Stimulated activated CD4-positive, alpha-beta T cell treated with anti-CD3 and anti-CD28 coated beads, Interleukin-2, amount 100 ng/mL, for 24 hours (primary cell): ENCODE results near the gene CENPB.
"Not testable (repeated sequence)": the region's sequence is repeated elsewhere in the genome, so short reads cannot be mapped to it uniquely, and the experiment has no call there.

Experiments used
- DNase-seq, 2 donors: peaks; one replicate each; pipeline ENCODE4 v3.0.0-alpha.2; 2020

Gene CENPB

DNA sequence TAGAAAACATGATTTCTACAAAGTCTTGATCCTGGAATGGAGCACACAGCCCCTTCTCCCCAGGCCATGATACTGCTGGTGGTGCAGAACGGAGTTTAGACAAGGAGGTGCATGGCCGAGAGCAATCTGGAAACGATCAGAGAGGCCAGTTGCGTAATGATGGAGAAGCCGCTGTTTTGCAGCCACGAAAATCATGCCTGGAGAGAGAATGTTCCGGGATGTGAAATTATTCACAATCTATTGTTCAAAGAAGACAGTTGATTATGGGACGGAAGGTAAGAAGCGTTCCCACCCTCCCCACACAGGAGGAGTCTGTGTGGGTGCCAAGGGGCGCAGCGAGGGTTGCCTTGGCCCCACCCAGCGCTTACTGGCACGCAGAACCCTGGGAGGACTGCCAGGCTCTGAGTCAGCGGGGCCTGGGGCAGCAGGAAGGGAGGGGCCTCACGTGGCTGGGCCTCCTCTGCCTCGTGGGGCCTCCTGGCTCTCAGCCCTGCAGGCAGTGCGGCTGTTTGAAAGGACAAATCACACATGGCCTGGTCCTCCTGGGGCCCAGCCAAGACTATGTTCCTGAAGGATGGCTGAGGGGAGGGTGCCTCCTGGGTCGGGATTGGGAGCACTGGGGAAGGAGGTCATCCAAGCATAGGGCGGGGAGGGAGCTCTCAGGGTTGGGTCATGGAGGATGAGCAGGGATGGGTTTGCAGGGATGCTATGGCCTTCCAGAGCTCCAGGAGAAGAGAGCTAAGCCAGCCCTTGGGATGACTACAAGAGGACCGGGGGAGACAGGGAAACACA is 25.1 kb upstream of the CENPB start:
- DNase-seq = peak; percentile 91 to 93

DNA sequence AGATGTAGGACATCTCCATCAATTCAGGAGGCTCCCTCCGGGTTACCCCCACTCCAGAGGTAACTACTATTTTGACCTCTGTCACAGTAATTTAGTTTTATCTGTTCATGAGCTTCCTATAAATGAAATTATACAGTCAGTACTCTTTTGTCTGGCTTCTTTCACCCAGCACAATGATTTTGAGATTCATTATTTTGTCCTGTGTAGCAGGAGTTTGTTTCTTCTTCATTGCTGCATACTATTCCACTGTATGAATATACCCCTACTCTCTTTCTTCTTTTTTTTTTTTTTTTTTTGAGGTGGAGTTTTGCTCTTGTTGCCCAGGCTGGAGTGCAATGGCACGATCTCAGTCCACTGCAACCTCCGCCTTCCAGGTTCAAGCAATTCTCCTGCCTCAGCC is 22.0 kb upstream of the CENPB start:
- DNase-seq = no peak

DNA sequence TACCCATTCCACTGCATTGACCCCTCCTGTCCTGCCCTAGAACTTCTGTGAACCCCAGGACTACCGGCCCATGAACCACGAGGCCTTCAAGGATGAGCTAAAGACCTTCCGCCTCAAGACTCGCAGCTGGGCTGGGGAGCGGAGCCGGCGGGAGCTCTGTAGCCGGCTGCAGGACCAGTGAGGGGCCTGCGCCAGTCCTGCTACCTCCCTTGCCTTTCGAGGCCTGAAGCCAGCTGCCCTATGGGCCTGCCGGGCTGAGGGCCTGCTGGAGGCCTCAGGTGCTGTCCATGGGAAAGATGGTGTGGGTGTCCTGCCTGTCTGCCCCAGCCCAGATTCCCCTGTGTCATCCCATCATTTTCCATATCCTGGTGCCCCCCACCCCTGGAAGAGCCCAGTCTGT is 18.2 kb upstream of the CENPB start:
- no peak for DNase-seq

DNA sequence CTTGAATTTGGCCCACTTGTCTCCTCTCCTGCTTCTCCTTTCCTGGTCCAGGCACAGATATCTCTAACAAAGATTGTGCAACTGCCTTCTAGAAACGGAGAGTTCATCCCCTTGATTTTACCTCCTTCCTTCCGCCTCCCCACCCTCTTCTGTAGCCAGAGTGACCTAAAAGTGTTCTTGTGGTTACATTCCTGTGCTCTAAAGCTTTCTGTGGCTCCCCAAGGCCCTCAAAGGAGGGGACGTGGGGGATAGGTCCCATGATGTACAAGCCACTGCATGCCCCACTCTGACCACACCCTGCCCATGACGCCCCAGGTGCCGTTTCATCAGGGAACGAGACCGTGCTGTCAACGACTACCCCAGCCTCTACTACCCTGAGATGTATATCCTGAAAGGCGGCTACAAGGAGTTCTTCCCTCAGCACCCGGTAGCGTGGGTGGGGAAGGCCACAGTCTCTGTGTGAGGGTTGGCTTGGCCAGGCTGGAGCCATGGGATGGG is 17.8 kb upstream of the CENPB start:
- DNase-seq = no peak

DNA sequence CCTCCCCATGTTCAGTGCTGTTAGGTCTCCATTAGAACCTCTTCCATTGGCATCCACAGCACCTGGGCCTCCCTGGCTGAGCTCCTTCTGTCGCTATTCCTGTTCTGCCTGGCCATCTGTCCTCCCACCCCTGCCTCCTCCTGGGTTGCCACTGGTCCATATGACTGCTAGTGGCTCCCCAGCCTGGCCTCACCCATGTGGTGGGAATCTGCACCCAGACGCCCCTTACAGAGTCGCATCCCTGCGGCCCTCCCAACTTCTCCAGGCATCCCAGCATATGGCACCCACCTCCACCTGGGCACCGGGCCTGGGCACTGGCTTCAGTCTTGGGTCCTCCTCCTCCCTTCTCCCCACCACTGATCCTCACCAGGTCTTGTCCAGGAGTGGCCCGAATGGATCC is 17.3 kb upstream of the CENPB start:
- no peak for DNase-seq

DNA sequence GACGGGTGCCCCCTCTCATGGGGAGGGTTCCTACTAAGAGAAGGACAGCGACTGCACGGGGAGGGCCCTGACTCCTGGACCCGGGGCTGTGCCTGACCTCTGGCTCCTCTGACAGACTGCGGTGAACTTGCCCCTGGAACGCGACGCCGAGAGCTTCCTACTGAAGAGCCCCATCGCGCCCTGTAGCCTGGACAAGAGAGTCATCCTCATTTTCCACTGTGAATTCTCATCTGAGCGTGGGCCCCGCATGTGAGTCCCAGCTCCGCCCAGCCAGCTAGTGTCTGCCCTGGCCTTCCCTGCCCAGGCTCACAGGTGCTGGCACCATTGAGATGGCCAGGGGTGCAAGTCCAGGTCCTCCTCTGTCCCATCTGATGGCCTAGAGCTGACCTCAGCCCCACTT is 16.7 kb upstream of the CENPB start:
- DNase-seq = no peak

DNA sequence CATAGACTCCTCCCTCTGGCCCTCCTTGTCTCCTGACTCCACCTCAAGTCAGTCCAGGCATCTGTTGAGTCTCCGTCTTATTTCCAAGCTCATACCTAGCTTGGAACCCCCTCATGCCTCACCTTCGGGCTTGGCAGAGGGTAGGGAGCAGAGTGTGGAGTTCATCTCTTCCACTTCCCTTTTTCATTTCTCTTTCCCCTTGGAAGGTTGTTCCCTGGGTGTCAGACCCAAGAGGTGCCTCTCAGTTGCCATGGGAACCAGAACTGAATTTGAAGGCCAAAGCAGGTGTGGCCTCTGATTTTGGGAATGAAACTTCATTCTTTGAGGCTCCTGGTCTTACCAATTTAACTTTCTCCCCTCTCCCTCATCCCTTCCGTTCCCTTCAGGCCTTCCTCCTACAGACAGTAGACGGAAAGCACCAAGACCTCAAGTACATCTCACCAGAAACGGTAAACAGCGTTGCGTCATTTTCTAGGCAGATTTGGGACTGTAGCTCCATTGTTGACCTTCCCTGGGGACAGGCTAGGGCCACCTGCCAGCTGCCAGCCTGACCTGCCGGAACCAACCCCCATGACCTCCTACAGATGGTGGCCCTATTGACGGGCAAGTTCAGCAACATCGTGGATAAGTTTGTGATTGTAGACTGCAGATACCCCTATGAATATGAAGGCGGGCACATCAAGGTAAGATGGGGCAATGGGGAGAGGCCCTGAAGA is 16.1 kb upstream of the CENPB start:
- no peak for DNase-seq

DNA sequence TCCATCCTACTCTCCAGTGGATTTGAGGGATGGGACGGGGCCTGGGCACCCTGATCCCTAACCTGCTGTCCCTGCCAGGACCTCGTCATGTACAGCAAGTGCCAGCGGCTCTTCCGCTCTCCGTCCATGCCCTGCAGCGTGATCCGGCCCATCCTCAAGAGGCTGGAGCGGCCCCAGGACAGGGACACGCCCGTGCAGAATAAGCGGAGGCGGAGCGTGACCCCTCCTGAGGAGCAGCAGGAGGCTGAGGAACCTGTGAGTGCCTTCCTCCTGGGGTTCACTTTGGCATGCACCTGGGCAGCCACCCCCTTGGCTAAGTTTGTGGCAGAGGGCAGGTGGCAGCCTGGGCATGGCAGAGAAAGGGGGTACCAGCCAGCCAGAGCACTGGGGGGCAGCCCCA is 15.3 kb upstream of the CENPB start:
- no peak for DNase-seq

DNA sequence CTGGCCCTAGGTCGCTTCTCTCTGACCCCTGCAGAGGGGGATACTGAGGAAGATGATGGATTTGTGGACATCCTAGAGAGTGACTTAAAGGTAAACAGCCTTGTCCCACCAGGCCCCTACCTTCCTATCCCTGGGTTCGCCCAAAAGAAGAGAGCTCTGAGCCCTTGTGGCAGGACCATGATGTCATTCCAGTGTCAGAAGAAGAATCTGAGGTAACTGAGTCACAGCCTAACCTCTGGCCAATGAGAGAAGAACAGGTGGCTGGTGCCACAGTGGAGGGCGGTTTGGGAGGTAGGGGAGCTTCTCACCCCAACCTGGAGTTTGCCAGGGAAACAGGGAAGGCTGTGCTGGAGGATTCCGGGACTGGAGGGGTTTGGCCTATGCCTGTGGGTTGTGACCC is 14.8 kb upstream of the CENPB start:
- DNase-seq = no peak

DNA sequence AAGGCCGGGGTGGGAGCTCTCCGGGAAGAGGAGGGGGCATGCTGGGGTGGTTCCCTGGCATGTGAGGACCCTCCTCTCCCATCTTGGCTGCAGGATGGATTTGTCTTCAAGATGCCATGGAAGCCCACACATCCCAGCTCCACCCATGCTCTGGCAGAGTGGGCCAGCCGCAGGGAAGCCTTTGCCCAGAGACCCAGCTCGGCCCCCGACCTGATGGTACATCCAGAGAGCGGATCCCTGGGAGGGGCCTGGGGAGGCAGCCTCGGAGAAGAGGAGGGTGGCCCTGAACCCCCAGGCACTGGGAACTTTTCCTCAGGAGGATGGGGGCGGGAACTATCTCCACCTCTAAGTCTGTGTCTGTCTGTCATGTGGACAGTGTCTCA is 14.3 kb upstream of the CENPB start:
- DNase-seq = no peak

DNA sequence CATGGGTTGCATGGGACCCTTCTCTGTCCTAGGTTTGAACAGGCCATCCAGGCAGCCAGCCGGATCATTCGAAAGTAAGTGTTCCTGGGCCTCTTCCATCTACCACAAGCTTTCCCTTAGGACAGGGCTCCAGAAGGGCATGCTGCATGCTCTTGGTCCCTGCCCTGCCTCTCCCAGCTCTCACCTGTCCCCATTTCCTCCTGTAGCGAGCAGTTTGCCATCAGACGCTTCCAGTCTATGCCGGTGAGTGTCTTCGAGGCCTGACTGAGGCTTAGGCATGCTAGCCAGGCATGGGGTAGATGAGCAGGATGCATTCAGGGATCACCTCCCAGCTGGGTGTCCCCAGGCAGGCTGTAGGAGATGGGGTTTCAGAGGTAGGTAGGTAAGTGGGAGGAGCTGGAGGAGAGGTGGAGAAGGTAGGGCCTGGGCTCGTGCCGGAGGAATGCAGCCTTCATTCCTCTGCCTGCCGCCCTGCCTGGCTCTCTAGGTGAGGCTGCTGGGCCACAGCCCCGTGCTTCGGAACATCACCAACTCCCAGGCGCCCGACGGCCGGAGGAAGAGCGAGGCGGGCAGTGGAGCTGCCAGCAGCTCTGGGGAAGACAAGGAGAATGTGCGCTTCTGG is 13.8 kb upstream of the CENPB start:
- DNase-seq = no peak

DNA sequence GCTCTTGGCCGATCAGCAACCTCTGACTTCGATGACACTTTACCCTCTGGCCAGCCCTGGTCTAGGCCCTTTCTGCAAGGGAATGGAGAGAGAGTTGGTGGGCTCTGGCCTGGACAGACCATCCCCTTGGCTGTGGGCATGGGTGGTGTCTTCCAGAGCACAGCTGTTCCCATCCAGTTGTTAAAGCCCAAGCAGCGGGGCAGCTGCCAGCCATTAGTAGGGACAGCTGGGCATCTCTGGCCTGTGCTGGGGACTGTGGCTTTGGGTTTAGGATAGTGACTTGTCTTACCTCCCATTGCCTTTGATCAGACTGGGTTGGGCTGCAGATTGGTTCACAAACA is 12.3 kb upstream of the CENPB start:
- DNase-seq = no peak

DNA sequence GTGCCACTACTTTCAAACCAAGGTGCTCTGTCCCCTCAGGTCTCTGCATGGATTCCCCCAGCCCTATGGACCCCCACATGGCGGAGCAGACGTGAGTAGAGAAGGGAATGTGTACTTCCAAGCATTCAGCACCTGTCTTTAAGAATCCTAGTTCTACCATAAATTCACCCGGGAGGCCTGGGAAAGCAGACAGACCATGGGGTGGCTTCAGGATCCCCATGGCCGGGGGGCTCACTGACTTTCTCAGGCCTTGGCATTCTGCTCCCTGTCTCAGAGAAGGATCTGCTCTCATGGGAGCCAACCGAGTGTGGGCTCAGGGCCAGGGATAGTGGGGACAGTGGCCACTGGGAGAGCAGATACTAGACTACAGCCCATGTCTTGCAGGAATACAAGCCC is 11.8 kb upstream of the CENPB start:
- DNase-seq = no peak

DNA sequence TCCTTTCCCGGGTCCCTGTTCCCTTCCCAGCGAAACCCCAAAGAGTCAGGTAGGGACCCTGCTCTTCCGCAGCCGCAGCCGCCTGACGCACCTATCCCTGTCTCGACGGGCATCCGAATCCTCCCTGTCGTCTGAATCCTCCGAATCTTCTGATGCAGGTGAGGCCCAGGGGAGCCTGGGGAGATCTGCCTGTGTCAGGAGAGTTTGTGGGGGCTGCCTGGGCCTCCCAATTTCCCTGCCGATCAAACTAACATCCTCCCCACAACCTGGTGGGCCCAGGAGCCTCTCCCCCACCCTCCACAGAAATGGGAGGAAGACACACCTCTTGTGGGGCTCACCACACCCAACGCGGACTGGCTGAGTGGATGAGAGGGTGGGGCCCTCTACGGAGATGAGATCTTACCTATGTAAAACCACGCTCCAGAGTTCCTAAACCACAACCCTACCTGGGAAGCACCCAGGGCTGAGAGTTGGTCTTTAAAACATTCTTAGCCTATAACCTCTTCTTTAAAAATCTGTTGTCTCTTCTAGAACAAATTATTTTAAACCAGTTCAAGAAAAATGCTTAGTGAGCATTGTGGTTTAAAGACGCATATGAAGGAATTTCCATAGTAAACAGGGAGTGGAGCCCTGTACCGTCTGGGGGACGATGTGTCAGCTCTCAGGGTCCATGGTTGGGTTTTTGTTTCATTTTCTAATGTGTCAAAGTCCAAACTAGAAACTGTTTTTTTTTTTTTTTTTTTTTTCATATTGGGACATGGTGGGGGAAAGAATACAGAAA is 11.2 kb upstream of the CENPB start:
- peak; percentile 52 to 58 for DNase-seq

DNA sequence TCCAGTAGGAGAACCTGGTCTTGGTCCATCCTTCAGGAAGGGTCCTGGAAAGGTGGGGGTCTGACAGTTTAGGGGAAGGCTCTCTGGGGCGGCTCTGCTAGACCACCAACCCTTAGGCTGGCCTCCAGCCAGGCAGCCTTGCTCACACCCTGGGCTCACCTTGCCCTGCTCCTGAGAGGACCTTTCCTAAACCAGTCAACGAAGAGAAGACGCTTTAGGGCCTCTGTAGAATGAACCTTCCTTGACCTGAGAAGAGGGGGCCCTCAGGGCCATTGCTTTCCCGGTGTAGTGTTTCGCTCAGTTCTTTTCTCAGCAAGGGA is 10.6 kb upstream of the CENPB start:
- DNase-seq = no peak

DNA sequence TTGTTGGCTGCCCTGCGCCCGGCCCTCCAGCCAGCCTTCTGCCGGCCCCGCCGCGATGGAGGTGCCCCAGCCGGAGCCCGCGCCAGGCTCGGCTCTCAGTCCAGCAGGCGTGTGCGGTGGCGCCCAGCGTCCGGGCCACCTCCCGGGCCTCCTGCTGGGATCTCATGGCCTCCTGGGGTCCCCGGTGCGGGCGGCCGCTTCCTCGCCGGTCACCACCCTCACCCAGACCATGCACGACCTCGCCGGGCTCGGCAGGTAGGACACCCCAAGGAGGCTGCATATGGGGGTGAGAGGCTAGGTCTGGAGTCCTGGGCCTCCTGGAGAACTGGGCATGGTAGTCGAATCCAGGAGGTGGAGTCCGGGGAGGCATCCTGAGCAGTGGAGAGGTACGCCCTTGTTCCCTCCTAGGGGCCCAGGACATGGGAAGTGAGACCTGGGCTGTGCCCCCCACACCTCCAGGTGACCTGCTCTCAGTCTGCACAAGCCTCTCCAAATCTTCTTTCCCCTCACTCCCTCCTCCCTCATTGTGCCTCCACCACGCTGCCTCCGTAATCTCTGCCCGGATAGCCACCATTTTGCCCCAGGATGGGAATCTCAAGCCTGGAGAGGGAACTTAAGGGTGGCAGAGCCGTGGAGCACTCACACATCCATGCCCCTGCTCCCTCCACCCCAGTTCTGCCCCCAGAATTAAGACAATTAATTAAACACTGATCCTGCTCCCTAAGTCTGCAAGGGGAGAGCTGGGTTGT is 10.1 kb upstream of the CENPB start:
- no peak for DNase-seq

DNA sequence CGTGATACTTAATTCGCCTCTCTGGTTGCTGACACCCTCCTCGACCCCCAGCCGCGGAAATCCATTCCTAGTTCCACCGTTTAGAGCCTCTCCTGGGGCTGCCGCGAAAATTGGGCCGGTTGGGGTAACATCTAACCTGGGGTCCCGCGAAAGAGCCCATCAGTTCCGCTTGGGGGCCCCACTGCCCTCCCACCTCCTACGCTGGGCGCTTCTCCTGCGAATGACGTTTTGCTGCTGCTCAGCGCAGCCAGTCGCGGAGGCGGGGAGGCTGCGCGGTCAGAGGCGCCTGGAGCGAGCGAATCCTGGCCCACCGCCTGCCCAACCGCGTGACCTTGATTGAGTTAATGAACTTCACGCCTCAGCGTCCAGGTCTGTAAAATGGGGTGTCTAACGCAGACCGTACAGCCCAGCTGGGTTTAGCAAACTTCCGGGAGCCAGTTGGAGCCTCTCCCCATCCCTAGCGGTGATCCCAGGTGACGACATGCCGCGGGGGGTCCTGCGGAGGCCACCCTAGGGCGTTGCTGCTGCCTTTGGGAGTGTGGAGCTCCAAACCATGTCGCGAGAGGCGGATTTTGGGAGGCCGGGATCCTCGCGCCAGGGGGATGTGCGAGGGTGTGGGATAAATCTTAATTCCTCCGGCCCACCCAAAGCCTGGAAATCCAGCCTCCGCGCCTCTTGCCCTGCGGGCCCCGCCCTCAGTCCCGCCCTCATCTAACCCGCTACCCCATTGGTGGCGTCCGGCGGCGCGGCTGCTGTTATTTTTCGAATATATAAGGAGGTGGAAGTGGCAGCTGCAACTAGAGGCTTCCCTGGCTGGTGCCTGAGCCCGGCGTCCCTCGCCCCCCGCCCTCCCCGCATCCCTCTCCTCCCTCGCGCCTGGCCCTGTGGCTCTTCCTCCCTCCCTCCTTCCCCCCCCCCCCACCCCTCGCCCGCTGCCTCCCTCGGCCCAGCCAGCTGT is 9.2 kb upstream of the CENPB start, which contains the start of gene CDC25B:
Gene CDC25B (plus strand): TSS at position 800 of the 958 bp plus-strand sequence. CDS start 222 bp downstream, outside the sequence.
- DNase-seq = peak; percentile 91 to 94

DNA sequence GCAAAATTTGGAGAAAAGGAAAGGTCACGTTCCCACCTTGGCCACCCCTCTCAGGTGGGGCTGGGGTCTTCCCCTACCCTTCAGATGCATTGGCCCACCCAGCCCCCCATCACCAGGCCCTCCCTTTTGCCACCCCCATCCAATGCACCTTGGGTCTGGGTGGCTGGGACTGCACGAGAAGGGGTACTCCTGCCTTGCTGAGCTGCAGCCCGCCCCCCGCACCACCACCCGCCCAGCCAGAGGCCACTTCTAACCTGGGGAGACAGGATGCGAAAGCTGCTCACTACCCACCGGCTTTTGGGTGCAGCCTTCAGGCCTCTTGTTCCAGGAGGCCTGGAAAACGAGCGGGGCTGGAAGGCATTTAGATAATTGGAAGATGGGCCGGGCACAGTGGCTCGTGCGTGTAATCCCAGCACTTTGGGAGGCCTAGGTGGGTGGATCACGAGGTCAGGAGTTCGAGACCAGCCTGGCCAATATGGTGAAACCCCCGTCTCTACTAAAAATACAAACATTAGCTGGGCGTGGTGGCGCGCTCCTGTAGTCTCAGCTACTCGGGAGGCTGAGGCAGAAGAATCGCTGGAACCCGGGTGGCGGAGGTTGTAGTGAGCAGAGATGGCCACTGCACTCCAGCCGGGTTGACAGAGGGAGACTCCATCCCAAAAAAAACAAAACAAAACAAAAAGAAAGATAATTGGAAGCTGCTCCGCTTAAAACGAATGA is 8.3 kb upstream of the CENPB start:
- no peak for DNase-seq

DNA sequence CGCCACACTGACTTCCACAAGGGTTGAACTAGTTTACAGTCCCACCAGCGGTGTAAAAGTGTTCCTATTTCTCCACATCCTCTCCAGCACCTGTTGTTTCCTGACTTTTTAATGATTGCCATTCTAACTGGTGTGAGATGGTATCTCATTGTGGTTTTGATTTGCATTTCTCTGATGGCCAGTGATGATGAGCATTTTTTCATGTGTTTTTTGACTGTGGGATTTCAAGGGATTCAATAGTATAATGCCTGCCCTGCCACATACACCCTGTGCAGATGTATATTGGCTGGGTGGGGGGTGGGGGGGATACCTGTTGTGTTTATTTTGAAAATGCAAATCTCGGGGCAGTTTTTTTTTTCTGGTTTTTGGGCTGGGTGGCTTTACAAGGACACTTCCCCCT is 7.6 kb upstream of the CENPB start:
- DNase-seq = not testable (repeated sequence)

DNA sequence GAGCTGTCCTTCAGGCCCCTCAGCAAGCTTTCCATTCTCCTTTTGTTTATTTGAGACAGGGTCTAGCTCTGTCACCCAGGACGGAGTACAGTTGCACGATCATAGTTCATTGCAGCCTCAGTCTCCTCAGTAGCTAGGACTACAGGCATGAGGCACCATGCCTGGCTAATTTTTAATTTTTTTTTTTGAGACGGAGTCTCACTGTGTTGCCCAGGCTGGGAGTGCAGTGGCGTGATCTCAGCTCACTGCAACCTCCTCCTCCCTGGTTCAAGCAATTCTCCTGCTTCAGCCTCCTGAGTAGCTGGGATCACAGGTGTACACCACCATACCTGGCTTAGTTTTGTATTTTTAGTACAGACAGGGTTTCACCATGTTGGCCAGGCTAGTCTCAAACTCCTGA is 2.7 kb upstream of the CENPB start:
- not testable (repeated sequence) for DNase-seq

DNA sequence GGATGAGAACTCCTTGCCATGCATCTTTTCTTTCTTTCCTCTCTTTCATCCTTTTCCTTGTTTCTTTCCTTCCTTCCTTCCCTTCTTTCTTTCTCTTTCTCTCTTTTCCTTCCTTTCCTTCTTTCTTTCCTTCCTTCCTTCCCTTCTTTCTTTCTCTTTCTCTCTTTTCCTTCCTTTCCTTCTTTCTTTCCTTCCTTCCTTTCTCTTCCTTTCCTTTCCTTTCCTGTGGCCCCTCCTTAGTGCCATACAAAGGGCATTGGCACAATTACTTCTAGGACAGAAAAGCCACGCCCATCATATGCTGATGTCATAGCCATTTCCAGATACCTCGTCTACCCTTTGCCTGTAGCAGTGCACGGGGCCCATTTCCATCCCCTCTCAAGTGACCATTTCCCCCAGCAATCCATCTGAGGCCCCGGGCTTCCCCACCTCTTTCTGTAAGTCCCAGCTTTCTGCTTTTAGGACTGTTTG is 2.2 kb upstream of the CENPB start:
- no peak for DNase-seq
